ENCODE results near the gene SLC43A2.
"Not testable (repeated sequence)": the region's sequence is repeated elsewhere in the genome, so short reads cannot be mapped to it uniquely, and the experiment has no call there.

- not testable (repeated sequence) for TF ChIP-seq CTCF (IDR thresholded peaks at IDR 0.05); POLR2A (IDR thresholded peaks at IDR 0.05; ENCODE audit: low read depth); POLR2AphosphoS5 (IDR thresholded peaks at IDR 0.05); EP300 (IDR thresholded peaks at IDR 0.05)
Measured at GRCh38 chr17:1563471-1563785, 65.2 kb downstream of the SLC43A2 start.

Data from esophagus muscularis mucosa (tissue), 4 donors.